Liver (tissue), 9 donors: ENCODE data around the gene NR6A1. TPM values are rescaled to one million over a fixed set of nuclear protein-coding genes. Genes with fewer than 3 reads are reported as not detected.

ENCODE experiments used
- DNase-seq: peaks from one replicate; pipeline ENCODE4 v3.0.0-alpha.2; 2017; ENCODE audit warnings: low spot score
- H3K27ac ChIP-seq, 2 donors: one replicate each; pipeline ENCODE4 v1.7.0; 2013; ENCODE audit warnings: inconsistent platforms in 2 of 2, low read length in 2 of 2, control low read depth in 1 of 2, low read depth in 1 of 2, mild to moderate bottlenecking in 1 of 2
- H3K27me3 ChIP-seq, 4 donors: one replicate each; pipeline versions ENCODE4 v1.6.1 to v1.7.0; 2013; ENCODE audit warnings: low read length in 3 of 4, inconsistent platforms in 1 of 4, mild to moderate bottlenecking in 1 of 4, moderate library complexity in 1 of 4; ENCODE audit not compliant: control insufficient read depth in 4 of 4, insufficient read depth in 4 of 4
- H3K36me3 ChIP-seq, 4 donors: one replicate each; pipeline versions ENCODE4 v1.6.1 to v1.7.0; 2013; ENCODE audit warnings: low read length in 3 of 4, mild to moderate bottlenecking in 3 of 4, low read depth in 1 of 4, moderate library complexity in 1 of 4; ENCODE audit not compliant: control insufficient read depth in 4 of 4, insufficient read depth in 3 of 4
- H3K4me1 ChIP-seq, 4 donors: one replicate each; pipeline versions ENCODE4 v1.6.1 to v1.7.0; 2013; ENCODE audit warnings: low read length in 3 of 4, mild to moderate bottlenecking in 3 of 4, moderate library complexity in 1 of 4; ENCODE audit not compliant: control insufficient read depth in 4 of 4, insufficient read depth in 4 of 4
- H3K4me3 ChIP-seq, 3 donors: one replicate each; pipeline versions ENCODE4 v1.6.1 to v1.7.0; 2013; ENCODE audit warnings: low read length in 3 of 3, control low read depth in 1 of 3, low read depth in 1 of 3, mild to moderate bottlenecking in 1 of 3
- H3K9ac ChIP-seq, 2 donors: one replicate each; pipeline ENCODE4 v1.7.0; 2013; ENCODE audit warnings: low read length in 2 of 2, mild to moderate bottlenecking in 2 of 2, moderate library complexity in 2 of 2, control low read depth in 1 of 2, low read depth in 1 of 2
- H3K9me3 ChIP-seq, 4 donors: one replicate each; pipeline versions ENCODE4 v1.6.1 to v1.7.0; 2013; ENCODE audit warnings: low read length in 3 of 4; ENCODE audit not compliant: control insufficient read depth in 4 of 4
- CTCF ChIP-seq: fragments of 150-350 bp; IDR thresholded peaks from 2 replicates; pipeline ENCODE4 v1.5.1; 2017; ENCODE audit warnings: improper control_type of control experiment, low read depth, low read length; ENCODE audit not compliant: missing input control
- EGR1 ChIP-seq, 2 donors: IDR thresholded peaks; 2 replicates each; pipeline ENCODE4 v1.6.1; 2016 to 2018; ENCODE audit warnings: antibody characterized with exemption in 2 of 2, low read depth in 2 of 2
- FOXA1 ChIP-seq: IDR thresholded peaks from 2 replicates; pipeline ENCODE4 v1.6.1; 2016; ENCODE audit warnings: antibody characterized with exemption
- FOXA2 ChIP-seq: IDR thresholded peaks from 2 replicates; pipeline ENCODE4 v1.6.1; 2016; ENCODE audit warnings: antibody characterized with exemption
- GABPA ChIP-seq, 2 donors: IDR thresholded peaks in 1 of 2; conservative IDR thresholded peaks in 1 of 2; 2 replicates each; pipeline ENCODE4 v1.6.1; 2016; ENCODE audit warnings: antibody characterized with exemption in 2 of 2, mild to moderate bottlenecking in 1 of 2, moderate library complexity in 1 of 2
- HNF4A ChIP-seq, 2 donors: conservative IDR thresholded peaks; 2 replicates each; pipeline ENCODE4 v1.6.1; 2016; ENCODE audit warnings: antibody characterized with exemption in 2 of 2, mild to moderate bottlenecking in 2 of 2
- HNF4G ChIP-seq: IDR thresholded peaks from 2 replicates; pipeline ENCODE4 v1.6.1; 2016; ENCODE audit warnings: antibody characterized with exemption
- JUND ChIP-seq, 2 donors: IDR thresholded peaks; 2 replicates each; pipeline ENCODE4 v1.6.1; 2016; ENCODE audit warnings: antibody characterized with exemption in 2 of 2
- NR2F2 ChIP-seq: IDR thresholded peaks from 2 replicates; pipeline ENCODE4 v1.6.1; 2016; ENCODE audit warnings: antibody characterized with exemption
- RAD21 ChIP-seq, 2 donors: IDR thresholded peaks; 2 replicates each; pipeline ENCODE4 v1.6.1; 2016; ENCODE audit warnings: antibody characterized with exemption in 2 of 2, mild to moderate bottlenecking in 2 of 2
- REST ChIP-seq: IDR thresholded peaks from 2 replicates; pipeline ENCODE4 v1.6.1; 2016; ENCODE audit warnings: antibody characterized with exemption, mild to moderate bottlenecking
- RXRA ChIP-seq, 2 donors: IDR thresholded peaks; 2 replicates each; pipeline ENCODE4 v1.6.1; 2017 to 2018; ENCODE audit warnings: antibody characterized with exemption in 2 of 2, mild to moderate bottlenecking in 1 of 2
- SP1 ChIP-seq: IDR thresholded peaks from 2 replicates; pipeline ENCODE4 v1.6.1; 2018; ENCODE audit warnings: antibody characterized with exemption, mild to moderate bottlenecking
- TAF1 ChIP-seq: conservative IDR thresholded peaks from 2 replicates; pipeline ENCODE4 v1.6.1; 2016; ENCODE audit warnings: antibody characterized with exemption, mild to moderate bottlenecking
- YY1 ChIP-seq: IDR thresholded peaks from 2 replicates; pipeline ENCODE4 v1.6.1; 2016; ENCODE audit warnings: antibody characterized with exemption, mild to moderate bottlenecking
- ZBTB33 ChIP-seq: IDR thresholded peaks from 2 replicates; pipeline ENCODE4 v1.6.1; 2016; ENCODE audit warnings: antibody characterized with exemption
- WGBS: extraction: QIAGEN DNeasy Blood & Tissue Kit; methylation state at CpG from one replicate; pipeline ENCODE4 v1.1.7; 2013; 5-methylcytosine and 5-hydroxymethylcytosine counted together
- polyA plus RNA-seq, 2 donors: library from polyadenylated mRNA; stranded (reverse) in 1 of 2; unstranded in 1 of 2; fragments of 200-250 nt in 1 of 2; fragments of >200 nt in 1 of 2; fragmentation: Nextera tagmentation in 1 of 2; extraction: Ambion mirVana in 1 of 2; gene quantifications; one replicate each; pipeline versions ENCODE4 v1.2.1 to v1.2.3, GENCODE V29; 2013 to 2015
- total RNA-seq, 2 donors: library from RNA; depleted of rRNA; stranded (reverse); fragments of >200 nt; gene quantifications; one replicate each; pipeline ENCODE4 v1.2.3, GENCODE V29; 2014
- TF ChIP-seq, protein P1 (sequence below): IDR thresholded peaks from 2 replicates; pipeline ENCODE4 v1.6.1; 2016; ENCODE audit warnings: antibody characterized with exemption
- TF ChIP-seq, protein P2 (sequence below): IDR thresholded peaks from 2 replicates; pipeline ENCODE4 v1.6.1; 2016; ENCODE audit warnings: antibody characterized with exemption
- donor health status: healthy.
- donor health status: healthy.
- donor health status: healthy.
- donor health status: healthy.
- donor health status: healthy.

NR6A1 gene
- total and polyA plus RNA-seq, 4 donors = 0.72 to 6.1 (median 2.1) TPM

GRCh38 chr9:124505901-124506346, 265.2 kb downstream of the NR6A1 start (continued):
- TF ChIP-seq CTCF (no peak), FOXA2 (no peak), FOXA1 (no peak)

DNA sequence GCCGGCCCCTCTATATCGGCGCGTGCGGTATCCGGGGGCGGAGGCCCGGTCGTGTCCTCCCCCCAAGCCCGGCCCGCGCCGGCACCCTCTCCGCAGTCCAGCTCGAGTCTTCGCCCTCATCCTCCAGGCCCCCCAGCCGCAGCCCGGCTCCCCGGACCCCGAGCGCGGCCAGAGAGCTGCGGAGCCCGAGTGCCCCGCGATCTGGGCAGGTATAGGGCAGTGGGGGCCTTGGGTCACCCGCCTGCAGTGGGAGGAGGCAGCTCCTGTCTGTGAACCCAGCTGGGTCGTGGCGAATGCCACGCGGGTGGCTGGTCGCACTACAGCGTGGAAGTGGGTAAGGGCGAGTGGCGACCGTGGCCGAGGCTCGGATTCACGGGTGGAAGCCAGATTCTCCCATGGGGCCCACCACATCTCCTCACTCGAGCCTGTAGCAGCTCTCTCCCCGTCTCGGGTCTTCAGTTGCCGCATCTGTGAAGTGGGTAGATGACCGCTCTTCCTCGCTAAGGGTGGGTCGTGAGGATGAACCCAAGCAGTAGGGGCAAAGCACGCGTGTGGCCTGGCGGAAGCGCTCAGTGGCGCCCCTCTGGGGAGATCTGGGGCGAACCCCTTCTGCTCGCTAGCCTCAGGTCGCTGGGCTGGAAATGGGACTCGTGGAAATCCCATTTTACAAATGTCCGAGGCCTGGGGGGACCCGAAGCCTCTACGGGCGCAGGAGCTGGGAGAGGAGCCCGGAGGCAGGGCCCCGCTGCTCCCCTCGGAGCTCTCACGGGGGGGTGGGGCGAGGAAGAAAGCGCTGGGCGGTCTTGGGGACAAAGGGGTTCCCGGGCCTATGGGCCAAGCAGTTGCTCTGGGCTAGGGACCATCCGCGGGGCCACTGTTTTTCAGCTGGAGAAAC, 265.9 kb downstream of the NR6A1 start:
- H3K27ac ChIP-seq = no peak overlapping the region
- no peak overlapping the region for H3K9ac ChIP-seq
- H3K4me1 ChIP-seq = peaks cover 3 to 12% (median 9%) of the 10 kb centered on the region in 4 donors
- no peaks in the 10 kb centered on the region for H3K36me3 ChIP-seq
- peaks cover 0 to 16% (median 8%) of the 10 kb centered on the region in 4 donors for H3K27me3 ChIP-seq
- DNase-seq = no peak
- no peaks in the 10 kb centered on the region for H3K9me3 ChIP-seq
- TF ChIP-seq NR2F2 (no peak), GABPA (IDR thresholded peaks at IDR 0.05 in 1 of 2, conservative IDR thresholded peaks at IDR 0.05 in 1 of 2) (no peak), CTCF (no peak), EGR1 (IDR thresholded peaks at IDR 0.05; ENCODE audit: low read depth in 2 of 2) (no peak), HNF4G (no peak), FOXA2 (no peak), JUND (IDR thresholded peaks at IDR 0.05) (no peak), TAF1 (no peak), ZBTB33 (no peak), REST (no peak), FOXA1 (no peak), SP1 (no peak), HNF4A (conservative IDR thresholded peaks at IDR 0.05) (no peak), YY1 (no peak), RAD21 (IDR thresholded peaks at IDR 0.05) (no peak), RXRA (IDR thresholded peaks at IDR 0.05) (no peak)
- TF ChIP-seq, protein P1, sequence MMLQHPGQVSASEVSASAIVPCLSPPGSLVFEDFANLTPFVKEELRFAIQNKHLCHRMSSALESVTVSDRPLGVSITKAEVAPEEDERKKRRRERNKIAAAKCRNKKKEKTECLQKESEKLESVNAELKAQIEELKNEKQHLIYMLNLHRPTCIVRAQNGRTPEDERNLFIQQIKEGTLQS = no peak
- TF ChIP-seq, protein P2, sequence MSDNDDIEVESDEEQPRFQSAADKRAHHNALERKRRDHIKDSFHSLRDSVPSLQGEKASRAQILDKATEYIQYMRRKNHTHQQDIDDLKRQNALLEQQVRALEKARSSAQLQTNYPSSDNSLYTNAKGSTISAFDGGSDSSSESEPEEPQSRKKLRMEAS = no peak
- peak overlapping the region in 1 of 3 donors; percentile 39 for H3K4me3 ChIP-seq
- WGBS = 29% methylated on average over 69 of the region's 69 CpGs
